ENCODE results near the gene ZNF641.
A peak's percentile ranks its signal among the peaks of the same experiment; 100 is the strongest.

Gene ZNF641

DNA sequence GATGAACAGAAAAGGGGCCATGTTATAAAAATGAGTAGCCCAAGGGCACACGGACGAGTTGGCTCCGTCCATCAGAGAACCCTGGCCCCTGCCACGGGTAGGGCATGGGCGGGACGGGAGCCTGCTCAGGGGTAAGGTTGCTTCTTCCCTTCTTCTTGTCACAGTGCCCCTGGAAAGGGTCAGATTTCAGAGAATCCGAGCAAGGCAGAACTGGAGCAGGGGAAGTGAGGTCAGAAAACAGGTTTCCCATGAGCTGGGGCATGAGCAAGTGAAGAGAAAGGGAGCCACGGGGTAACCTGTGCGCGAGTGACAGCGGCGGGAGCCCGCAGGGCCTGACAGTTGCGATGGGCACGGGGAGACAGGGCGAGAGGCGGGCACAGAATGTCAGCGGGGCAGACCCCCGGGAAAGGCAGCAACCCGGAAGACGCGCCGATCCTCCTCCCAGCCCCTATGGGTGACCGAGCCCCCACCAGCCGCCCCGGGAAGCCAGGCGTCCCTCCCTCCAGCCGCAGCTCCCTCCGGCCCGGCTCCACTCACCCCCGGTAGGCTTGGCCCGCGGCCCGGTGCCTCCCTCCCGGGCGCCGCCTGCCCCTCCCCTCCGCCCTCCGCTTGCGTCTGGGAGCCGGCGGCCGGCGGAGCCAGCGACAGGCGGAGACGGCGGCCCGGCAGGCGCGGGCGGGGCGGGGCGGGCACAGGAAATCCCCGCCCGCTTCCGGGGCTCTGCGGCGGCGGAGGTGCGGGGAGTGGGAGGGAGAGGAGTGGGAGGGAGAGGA is at the start of gene ZNF641:
Gene ZNF641 (minus strand): TSS at position 671 of the 773 bp plus-strand sequence. CDS start 2,829 bp downstream, outside the sequence.
- peak; percentile 89 for DNase-seq (ENCODE audit: low spot score)

DNA sequence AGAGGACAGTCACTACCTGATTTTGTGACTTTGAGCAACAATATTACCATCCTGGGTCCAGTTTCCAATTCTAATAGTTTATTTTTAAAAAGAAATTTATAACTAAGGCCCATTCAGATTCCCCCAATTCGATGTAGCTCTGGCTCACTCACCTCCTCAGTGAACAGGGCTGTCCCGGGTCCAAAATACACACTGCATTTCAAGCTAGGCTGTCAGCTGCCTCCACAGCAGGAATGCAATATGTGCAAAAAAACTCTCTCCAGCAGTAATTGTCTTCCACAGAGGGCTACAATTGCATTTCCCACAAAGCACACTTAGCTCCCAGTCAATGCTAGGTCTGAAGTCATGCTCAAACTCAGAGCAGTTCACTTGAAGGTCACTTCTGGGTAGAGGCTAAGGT is 39.3 kb upstream of the ZNF641 start:
- peak; percentile 12 for DNase-seq (ENCODE audit: low spot score)

- no peak for DNase-seq (ENCODE audit: low spot score)
Measured at GRCh38 chr12:48389409-48389808, 38.7 kb upstream of the ZNF641 start.

DNA sequence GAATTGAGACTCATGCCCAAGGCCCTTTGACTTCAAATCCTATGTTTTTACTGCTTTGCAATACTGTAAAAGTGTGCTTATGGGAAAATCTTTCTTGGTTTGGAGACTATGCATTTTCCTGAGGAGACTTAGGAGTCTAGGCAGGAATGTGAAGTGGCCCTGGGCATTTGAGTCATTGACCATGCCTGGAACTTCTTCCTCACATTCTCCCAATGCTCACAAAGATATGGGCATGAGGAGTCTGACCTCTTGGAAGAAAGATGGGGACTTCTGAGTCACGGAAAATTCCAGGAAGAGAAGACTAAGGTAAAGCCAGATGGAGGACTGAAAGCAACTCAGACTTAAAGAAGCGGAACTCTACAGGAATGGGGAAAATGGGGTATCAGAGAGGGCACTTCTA is 38.2 kb upstream of the ZNF641 start:
- no peak for DNase-seq (ENCODE audit: low spot score)

- DNase-seq (ENCODE audit: low spot score) = no peak
Measured at GRCh38 chr12:48388460-48388859, 37.7 kb upstream of the ZNF641 start.

- no peak for DNase-seq (ENCODE audit: low spot score)
Measured at GRCh38 chr12:48380596-48380995, 29.9 kb upstream of the ZNF641 start.

- no peak for DNase-seq (ENCODE audit: low spot score)
Measured at GRCh38 chr12:48379794-48380193, 29.1 kb upstream of the ZNF641 start.

- DNase-seq (ENCODE audit: low spot score) = no peak
Measured at GRCh38 chr12:48377646-48378045, 26.9 kb upstream of the ZNF641 start.

GRCh38 chr12:48374164-48374563 is 23.4 kb upstream of the ZNF641 start:
- DNase-seq (ENCODE audit: low spot score) = no peak

DNA sequence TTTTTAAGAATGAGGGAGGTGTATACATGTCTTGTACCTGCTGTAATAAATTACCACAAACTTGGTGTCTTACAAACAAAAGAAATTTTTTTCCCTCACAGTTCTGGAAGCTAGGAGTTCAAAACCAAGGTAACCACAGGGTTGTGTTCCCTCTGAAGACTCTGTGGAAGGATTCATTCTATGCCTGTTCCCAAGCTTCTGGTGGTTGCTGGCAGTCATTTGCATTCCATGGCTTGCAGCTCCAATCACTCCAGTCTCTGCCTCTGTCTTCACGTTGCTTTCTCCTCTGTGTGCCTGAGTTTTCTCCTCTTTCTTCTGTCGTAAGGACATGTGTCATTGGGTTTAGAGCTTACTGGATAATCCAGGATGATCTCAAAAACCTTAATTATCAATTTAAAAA is 15.4 kb upstream of the ZNF641 start:
- DNase-seq (ENCODE audit: low spot score) = no peak

DNA sequence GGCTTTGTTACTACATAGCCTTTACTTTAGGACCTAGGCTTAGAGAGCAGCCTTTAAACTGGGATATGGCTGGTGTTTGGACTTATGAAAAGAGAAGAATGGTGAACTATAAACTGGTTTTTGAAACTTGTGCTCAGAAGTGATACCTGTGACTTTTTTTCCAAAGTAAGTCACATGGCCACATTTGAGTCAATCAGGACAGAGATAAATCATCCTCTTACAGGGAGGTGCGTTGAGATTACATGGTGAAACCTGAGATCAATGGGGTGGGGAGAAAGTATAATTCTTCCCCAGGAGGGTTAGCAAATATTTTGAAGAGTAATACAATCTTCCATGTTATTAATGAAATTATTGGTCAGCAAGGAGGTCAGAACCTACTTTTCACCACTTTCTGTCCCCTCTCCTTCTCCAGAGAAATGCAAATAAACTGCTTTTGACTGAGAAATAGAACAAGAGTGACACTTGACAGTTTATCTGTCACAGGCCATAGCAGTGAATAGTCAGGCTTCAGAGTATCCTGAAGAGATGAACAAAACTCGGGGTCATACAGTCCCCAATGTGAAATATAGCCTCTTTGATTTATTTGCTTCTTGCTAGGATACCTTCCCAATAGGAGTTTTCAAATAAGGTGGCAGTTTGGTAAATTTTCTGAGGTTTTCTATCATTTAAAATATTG is 11.1 kb upstream of the ZNF641 start:
- DNase-seq (ENCODE audit: low spot score) = no peak

- no peak for DNase-seq (ENCODE audit: low spot score)
Measured at GRCh38 chr12:48358937-48359513, 8.3 kb upstream of the ZNF641 start.

DNA sequence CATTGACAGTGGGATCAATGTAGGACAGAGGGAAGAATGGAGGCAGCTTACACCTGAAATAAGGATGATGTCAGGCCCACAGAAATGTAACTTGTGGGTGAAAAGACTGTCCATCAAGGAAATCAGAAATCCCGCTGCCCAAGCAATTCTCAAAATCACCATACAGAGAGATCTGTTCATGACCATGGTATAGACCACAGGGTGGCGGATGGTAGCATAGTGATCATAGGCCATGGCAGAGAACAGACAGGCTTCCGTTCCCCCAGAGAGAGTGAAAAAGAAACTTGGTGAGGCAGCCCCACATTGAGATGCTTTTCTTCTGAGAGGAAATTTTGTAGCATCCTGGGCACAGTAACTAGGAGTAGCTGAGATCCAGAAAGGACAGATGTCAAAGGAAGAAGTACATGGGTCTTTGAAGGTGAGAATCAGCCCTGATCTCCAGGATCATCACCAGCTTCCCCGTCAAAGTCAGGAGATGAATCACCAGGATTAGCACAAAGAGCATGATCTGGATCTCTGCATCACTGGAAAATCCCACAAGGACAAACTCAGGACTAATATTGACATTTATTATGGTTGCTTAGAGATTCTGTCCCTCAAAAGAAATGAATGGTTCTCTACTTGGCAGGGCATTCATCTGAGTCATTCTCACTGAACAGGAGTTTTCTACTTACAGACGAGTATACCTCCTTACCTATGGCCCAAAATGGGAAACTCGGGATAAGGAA is 5.5 kb upstream of the ZNF641 start:
- DNase-seq (ENCODE audit: low spot score) = no peak

DNA sequence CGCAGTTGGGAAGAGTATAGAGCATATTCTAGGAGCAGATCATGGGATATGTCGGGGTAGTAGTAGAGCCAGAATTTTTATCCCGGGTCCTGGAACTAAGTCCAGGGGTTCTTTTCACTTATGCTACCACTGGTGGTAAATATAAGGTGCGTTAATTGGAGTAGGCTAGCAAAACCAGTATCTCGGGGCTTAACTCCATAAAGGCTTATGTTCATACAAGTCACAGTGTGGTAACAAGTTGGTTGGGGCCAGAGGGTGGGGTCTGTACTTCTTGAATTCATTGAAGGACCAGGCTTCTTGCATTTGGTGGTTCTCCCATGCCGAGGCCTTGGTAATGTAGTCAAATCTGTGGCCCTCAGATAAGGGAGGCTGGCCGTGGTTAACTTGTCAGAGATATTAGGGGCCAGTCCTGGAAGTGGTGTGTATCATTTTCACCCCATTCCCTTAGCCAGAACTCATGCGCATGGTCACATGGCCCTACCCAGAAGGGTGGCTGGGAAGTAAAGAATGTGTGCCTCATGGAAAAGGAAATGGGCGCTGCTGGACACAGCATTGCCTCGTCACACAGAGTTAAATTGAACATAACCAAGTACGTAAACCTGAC is 1.5 kb upstream of the ZNF641 start:
- DNase-seq (ENCODE audit: low spot score) = no peak

DNA sequence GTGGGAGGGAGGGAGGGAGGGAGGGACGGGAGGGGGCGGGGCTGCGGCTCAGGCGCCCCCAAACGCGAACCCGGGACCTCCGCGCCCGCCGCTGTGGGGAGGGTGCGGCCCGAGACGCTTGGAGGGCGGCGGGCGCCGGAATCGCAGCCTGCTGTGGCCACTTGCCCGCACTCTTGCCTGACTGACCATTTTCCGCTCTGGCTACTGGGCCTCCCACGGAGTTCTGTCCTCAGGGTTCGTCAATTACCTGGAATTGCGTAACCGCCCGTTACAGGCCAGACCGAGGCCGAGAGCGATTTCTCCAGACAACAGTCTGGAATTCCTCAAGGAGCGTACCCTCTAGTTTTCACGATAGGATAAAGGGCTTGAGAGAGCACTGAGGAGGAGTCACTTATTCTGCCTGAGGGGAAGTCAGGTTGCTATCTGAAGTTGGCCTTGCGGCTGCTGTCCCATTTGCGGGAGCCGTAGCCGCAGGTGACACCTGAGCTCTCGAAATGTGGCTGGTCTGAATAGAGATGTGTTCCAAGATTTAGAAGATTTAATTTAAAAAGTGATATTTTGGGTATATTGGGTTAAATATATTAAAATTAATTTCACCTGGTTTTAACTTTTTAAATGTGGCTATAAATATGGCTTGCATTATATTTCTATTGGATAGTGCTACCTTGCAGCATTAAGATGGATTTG is 446 bp upstream of the ZNF641 start:
- no peak for DNase-seq (ENCODE audit: low spot score)

DNA sequence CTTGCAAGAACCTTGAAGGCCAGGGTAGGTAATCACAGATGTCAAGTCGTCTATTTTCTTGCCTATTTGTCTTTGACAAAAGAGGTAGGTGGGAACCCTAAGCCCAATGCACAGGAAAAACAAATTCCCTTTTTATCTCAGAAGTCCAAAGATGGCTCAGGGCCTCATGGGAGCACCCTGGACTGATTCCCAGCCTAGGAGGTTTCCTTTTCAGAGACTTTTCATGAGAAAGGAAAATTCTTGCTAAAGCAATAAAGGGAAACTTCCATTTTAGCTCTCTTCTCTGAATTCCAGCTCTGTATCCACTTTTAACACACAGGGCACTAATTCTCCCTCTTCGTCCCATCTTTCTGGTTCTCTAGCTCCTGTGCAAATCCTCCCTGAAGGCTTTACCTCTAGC is 1.2 kb downstream of the ZNF641 start:
- DNase-seq (ENCODE audit: low spot score) = no peak

DNA sequence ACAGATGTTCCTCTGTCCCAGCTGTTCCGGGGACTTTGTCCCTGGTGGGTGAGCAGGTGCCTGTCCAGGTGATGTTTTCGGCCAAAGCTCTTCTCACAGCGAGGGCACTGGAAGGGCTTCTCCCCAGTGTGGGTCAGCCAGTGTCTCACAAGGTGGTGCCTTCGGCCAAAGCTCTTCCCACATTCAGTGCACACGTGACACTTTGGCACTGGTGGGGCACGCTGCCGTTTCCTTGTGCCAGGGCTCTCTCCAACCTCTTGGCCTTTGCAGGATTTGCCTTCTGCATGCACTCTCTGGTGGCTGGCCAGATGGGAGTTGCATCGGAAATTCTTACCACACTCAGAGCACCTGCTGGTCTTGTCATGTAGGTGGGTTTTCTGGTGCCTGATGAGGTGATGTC is 7.7 kb downstream of the ZNF641 start:
- no peak for DNase-seq (ENCODE audit: low spot score)

DNA sequence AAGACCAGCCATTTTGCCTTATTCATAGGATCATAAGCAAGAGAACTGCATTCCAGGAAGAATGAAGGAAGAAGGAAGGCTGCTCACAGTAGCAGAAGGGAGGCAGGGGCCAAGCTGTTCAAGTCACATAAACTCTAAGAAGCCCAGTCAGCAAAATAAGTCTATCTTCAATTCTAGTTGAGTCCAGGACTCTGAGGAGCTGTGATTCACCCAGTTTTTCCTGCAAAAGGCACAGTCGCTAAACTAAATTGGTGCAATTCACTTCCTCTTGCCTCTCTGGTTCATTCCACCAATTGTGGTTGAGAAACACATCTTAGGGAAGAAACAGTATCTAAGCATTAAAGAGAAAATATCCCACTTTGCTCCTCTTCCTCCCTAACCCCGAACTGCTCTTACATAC is 9.8 kb downstream of the ZNF641 start:
- DNase-seq (ENCODE audit: low spot score) = peak; percentile 33

- no peak for DNase-seq (ENCODE audit: low spot score)
Measured at GRCh38 chr12:48339442-48340117, 11.1 kb downstream of the ZNF641 start.

GRCh38 chr12:48336564-48336963 is 14.2 kb downstream of the ZNF641 start:
- no peak for DNase-seq (ENCODE audit: low spot score)

GRCh38 chr12:48336061-48336460 is 14.7 kb downstream of the ZNF641 start:
- DNase-seq (ENCODE audit: low spot score) = peak; percentile 58
